IPS-NIHi11 (cell line): ENCODE data around the gene FLT3.
A peak's percentile ranks its signal among the peaks of the same experiment; 100 is the strongest.

ENCODE experiments used
- DNase-seq: peaks from one replicate; pipeline ENCODE4 v3.0.0; 2012; ENCODE audit warnings: mixed read lengths, low spot score

Gene FLT3

GRCh38 chr13:27960362-27961226, 139.8 kb downstream of the FLT3 start:
- DNase-seq: peak; percentile 65

- DNase-seq: no peak
These were observed 140.4 kb downstream of the FLT3 start for GRCh38 chr13:27959976-27960361.

GRCh38 chr13:27956576-27957300, 143.6 kb downstream of the FLT3 start:
- DNase-seq: no peak

- no peak for DNase-seq
These were observed 145.3 kb downstream of the FLT3 start for GRCh38 chr13:27955014-27955591.

GRCh38 chr13:27954406-27954851, 145.9 kb downstream of the FLT3 start:
- DNase-seq: peak; percentile 56

GRCh38 chr13:27953676-27954405, 146.5 kb downstream of the FLT3 start:
- peak; percentile 96 for DNase-seq
